Skeletal muscle tissue (tissue), 4 donors: ENCODE measurements around the gene AVPI1. TPM values are rescaled to one million over a fixed set of nuclear protein-coding genes. Genes with fewer than 3 reads are reported as not detected.

ENCODE experiments used
- H3K27ac ChIP-seq: one replicate; pipeline ENCODE4 v1.7.0; 2013; ENCODE audit warnings: mild to moderate bottlenecking, low read depth, low read length, inconsistent platforms
- H3K27me3 ChIP-seq, 3 donors: one replicate each; pipeline ENCODE4 v1.7.0; 2013; ENCODE audit warnings: low read length in 3 of 3; ENCODE audit not compliant: control insufficient read depth in 3 of 3, insufficient read depth in 3 of 3
- H3K36me3 ChIP-seq, 3 donors: one replicate each; pipeline ENCODE4 v1.7.0; 2013; ENCODE audit warnings: low read length in 3 of 3; ENCODE audit not compliant: control insufficient read depth in 3 of 3, insufficient read depth in 3 of 3
- H3K4me1 ChIP-seq, 3 donors: one replicate each; pipeline ENCODE4 v1.7.0; 2013; ENCODE audit warnings: low read length in 3 of 3, mild to moderate bottlenecking in 3 of 3; ENCODE audit not compliant: control insufficient read depth in 3 of 3, insufficient read depth in 3 of 3
- H3K4me3 ChIP-seq, 3 donors: one replicate each; pipeline ENCODE4 v1.7.0; 2013; ENCODE audit warnings: low read length in 3 of 3
- H3K9ac ChIP-seq, 3 donors: one replicate each; pipeline ENCODE4 v1.7.0; 2013; ENCODE audit warnings: low read length in 3 of 3, mild to moderate bottlenecking in 3 of 3, moderate library complexity in 2 of 3, low read depth in 1 of 3
- H3K9me3 ChIP-seq, 3 donors: one replicate each; pipeline ENCODE4 v1.7.0; 2013; ENCODE audit warnings: low read length in 3 of 3; ENCODE audit not compliant: control insufficient read depth in 3 of 3
- total RNA-seq: library from RNA; depleted of rRNA; stranded (reverse); fragments of >200 nt; gene quantifications from one replicate; pipeline ENCODE4 v1.2.3, GENCODE V29; 2014
- donor health status: Osteomylitis.

AVPI1 gene
- 5.2 TPM for total RNA-seq

GRCh38 chr10:97686962-97687784, at the start of gene AVPI1:
AVPI1 (minus strand) TSS chr10:97687241; CDS start chr10:97679905, 7,336 bp downstream.
- peak within 1 kb of the TSS; percentile 83 to 95 (median 94) for H3K4me3 ChIP-seq
- no peaks in the 10 kb centered on the region for H3K36me3 ChIP-seq
- H3K27me3 ChIP-seq = no peaks in the 10 kb centered on the region
- peak within 1 kb of the TSS; percentile 71 for H3K27ac ChIP-seq
- H3K4me1 ChIP-seq = peaks cover 36 to 48% (median 39%) of the 10 kb centered on the region in 3 donors
- H3K9me3 ChIP-seq = no peaks in the 10 kb centered on the region
- peak within 1 kb of the TSS; percentile 85 to 96 (median 95) for H3K9ac ChIP-seq

DNA sequence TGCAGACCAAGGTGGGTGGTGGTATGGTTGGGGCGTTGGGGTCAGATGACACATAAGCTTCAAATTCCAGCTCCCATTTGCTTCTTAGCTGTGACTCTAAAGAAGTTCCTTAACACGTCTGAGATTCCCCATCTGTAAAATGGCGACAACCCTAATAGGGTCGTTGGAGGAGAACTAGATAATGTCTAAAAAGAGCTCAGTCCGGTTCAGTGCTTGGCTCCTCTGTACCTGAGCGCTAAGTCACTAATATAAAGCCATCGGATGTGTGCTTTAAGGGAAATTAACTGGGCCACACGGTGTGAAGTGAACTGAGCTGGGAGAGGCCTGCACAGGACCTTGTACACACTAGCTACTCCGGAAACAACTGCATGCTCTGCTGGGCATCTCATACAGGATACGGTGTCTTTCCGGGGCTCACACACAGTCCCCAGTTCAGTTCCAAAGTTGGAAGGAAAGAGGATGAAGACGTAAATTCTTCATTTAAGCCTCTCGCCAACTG, 49.4 kb upstream of the AVPI1 start:
- peak overlapping the region; percentile 88 to 98 (median 94) for H3K4me3 ChIP-seq
- H3K27ac ChIP-seq = peak overlapping the region; percentile 84
- H3K9me3 ChIP-seq = no peaks in the 10 kb centered on the region
- peaks cover 0 to 11% (median 10%) of the 10 kb centered on the region in 3 donors for H3K36me3 ChIP-seq
- peaks cover 15 to 21% (median 19%) of the 10 kb centered on the region in 3 donors for H3K4me1 ChIP-seq
- no peaks in the 10 kb centered on the region for H3K27me3 ChIP-seq
- peak overlapping the region in 1 of 3 donors; percentile 95 for H3K9ac ChIP-seq

DNA sequence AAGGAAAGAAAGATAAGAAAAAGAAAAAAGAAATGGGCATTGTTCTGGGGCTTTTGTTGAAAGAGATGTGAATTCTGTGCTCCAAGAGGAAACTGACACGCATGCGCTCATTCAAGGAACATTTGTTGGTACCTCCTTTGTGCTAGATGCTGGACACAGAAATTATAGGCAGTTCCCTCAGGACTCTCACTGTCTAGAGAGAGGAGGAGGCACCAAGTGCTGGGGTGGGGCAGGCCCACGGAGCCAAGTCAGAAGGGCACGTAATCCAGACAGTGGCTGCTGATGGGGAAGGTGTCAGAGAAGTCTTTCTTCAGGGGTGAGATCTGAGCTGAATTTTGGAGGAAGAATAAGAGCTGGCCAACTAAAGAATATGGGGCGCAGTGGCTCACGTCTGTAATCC, 47.0 kb upstream of the AVPI1 start:
- H3K36me3 ChIP-seq = peaks cover 0 to 4% (median 0%) of the 10 kb centered on the region in 3 donors
- H3K9me3 ChIP-seq = no peaks in the 10 kb centered on the region
- H3K27ac ChIP-seq = no peak overlapping the region
- H3K27me3 ChIP-seq = no peaks in the 10 kb centered on the region
- no peak overlapping the region for H3K9ac ChIP-seq
- H3K4me1 ChIP-seq = peaks cover 15 to 21% (median 19%) of the 10 kb centered on the region in 3 donors
- no peak overlapping the region for H3K4me3 ChIP-seq

DNA sequence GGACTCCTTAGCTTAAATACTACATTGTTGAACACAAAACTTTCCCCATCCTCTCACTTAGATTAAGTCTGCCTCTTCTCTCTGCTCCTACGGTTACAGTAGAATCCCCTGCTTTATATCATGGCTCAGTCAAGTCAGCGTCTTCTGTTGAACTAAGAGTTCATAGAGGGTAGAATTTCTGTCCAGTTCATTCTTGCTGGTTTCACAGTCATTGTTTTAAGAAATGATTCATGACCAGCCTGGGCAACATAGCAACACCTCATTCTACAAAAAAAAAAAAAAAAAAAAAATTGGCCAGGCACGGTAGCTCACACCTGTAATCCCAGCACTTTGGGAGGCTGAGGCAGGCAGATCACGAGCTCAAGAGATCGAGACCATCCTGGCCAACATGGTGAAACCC, 46.2 kb upstream of the AVPI1 start:
- H3K9me3 ChIP-seq = no peaks in the 10 kb centered on the region
- H3K36me3 ChIP-seq = no peaks in the 10 kb centered on the region
- no peak overlapping the region for H3K27ac ChIP-seq
- H3K4me3 ChIP-seq = no peak overlapping the region
- no peaks in the 10 kb centered on the region for H3K27me3 ChIP-seq
- H3K9ac ChIP-seq = no peak overlapping the region
- peaks cover 11 to 17% (median 14%) of the 10 kb centered on the region in 3 donors for H3K4me1 ChIP-seq

- no peak overlapping the region for H3K27ac ChIP-seq
- H3K27me3 ChIP-seq = no peaks in the 10 kb centered on the region
- no peaks in the 10 kb centered on the region for H3K9me3 ChIP-seq
- no peaks in the 10 kb centered on the region for H3K36me3 ChIP-seq
- H3K9ac ChIP-seq = no peak overlapping the region
- peaks cover 3 to 5% (median 5%) of the 10 kb centered on the region in 3 donors for H3K4me1 ChIP-seq
- no peak overlapping the region for H3K4me3 ChIP-seq
Measured at GRCh38 chr10:97732052-97732359, 45.0 kb upstream of the AVPI1 start.

DNA sequence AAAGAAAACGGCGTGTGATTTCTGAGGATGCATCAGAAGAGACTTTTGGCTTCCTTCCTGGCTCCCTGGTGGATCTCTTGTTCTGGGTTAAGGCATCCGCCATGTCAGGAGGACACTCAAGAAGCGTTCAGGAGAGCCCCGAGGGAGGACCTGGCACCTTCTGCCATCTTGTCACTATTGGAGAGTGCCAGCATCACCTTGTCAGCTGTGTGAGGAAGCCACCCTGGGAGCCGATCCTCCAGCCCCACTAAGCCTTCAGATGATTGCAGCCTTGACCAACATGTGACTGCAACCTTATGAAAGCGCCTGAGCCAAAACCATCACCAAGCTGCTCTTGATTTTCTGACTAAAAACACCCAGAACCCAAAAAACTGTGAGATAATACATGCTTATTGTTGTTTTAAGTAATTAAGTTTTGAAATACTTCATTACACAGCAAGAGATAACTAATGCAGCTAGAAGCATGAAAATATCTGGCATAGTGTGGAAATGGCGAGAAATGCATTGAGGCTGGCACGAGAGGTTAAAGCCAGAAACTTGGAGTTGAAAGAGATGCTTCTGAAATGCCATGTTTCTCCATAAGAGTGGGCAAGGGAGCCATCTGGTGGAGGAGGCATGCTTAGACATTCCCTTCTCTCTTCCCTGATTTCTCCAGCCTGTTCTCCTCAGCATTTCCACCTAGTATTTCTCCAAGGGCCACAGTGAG, 44.5 kb upstream of the AVPI1 start:
- no peak overlapping the region for H3K27ac ChIP-seq
- H3K27me3 ChIP-seq = peaks cover 0 to 2% (median 0%) of the 10 kb centered on the region in 3 donors
- H3K4me3 ChIP-seq = no peak overlapping the region
- no peaks in the 10 kb centered on the region for H3K9me3 ChIP-seq
- peaks cover under 1 to 5% (median 3%) of the 10 kb centered on the region in 3 donors for H3K4me1 ChIP-seq
- H3K36me3 ChIP-seq = no peaks in the 10 kb centered on the region
- no peak overlapping the region for H3K9ac ChIP-seq

- Histone ChIP-seq H3K36me3 (no peaks in the 10 kb centered on the region), H3K4me3 (no peak overlapping the region), H3K4me1 (peaks cover 0 to 4% (median 2%) of the 10 kb centered on the region in 3 donors), H3K9me3 (no peaks in the 10 kb centered on the region), H3K9ac (no peak overlapping the region), H3K27ac (no peak overlapping the region), H3K27me3 (peaks cover 0 to 2% (median 0%) of the 10 kb centered on the region in 3 donors)
Measured at GRCh38 chr10:97729014-97729413, 42.0 kb upstream of the AVPI1 start.

DNA sequence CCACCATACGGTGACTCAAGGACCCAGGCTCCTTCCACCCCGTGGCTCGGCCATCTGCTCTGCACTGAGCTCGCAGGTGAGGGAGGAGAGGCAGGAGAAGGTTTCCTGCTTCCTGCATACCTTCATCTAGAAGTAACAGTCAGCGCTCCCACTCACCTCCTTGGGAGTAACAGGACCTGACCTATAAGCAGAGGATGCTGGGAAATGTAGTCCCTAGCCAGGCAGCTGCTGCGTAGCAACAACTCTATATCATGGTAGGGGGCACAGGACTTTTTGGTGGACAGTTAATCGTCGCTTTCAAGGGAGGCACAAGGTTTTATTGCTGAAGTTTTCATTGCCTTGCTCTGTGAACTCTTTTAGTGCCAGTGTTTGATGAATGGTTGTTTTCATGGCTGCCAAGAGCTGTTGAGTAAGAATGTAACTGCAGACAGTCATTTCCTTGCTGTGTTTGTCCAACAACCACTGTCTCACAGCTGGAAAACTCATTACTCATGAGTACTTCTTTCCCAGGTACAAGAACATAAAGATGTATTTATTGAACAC, 39.7 kb upstream of the AVPI1 start:
- Histone ChIP-seq H3K4me1 (peaks cover 0 to 4% (median 2%) of the 10 kb centered on the region in 3 donors), H3K9ac (no peak overlapping the region), H3K36me3 (no peaks in the 10 kb centered on the region), H3K27me3 (peaks cover 0 to 2% (median 0%) of the 10 kb centered on the region in 3 donors), H3K27ac (no peak overlapping the region), H3K9me3 (no peaks in the 10 kb centered on the region), H3K4me3 (peak overlapping the region in 2 of 3 donors; percentile 13 to 54)

DNA sequence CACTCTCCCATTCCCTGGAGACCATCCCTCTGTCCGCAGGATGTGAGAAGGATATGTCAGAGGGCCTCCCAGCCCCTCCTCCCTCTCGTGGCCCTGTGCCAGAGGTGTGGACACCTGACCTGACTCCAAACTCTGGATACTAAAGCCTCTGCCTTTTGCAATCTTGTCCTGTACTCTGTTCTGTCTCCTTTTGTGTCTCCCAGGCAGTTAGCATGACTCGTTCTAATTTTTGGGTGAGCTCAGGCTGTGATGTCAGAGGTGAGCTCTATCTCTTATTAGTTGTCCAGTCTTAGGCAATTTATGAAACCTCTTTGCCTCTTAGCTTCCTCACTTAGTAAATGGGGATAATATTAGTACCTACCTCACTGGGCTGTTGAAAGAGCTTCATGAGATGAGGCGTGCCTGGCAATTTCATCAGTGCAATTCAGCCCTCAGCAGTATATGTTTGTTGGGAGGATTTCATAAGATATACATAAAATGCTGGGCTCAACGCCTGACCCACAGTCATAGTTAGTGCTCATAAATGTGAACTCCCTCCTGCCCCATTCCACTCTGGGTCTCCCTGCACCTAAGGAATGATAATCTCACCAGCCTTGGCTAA, 37.4 kb upstream of the AVPI1 start:
- no peaks in the 10 kb centered on the region for H3K36me3 ChIP-seq

More for the DNA sequence above, 37.4 kb upstream of the AVPI1 start:
- H3K27ac ChIP-seq = no peak overlapping the region
- no peaks in the 10 kb centered on the region for H3K9me3 ChIP-seq
- H3K27me3 ChIP-seq = peaks cover 0 to 2% (median 0%) of the 10 kb centered on the region in 3 donors
- H3K9ac ChIP-seq = no peak overlapping the region
- peaks cover 3 to 4% (median 4%) of the 10 kb centered on the region in 3 donors for H3K4me1 ChIP-seq
- H3K4me3 ChIP-seq = no peak overlapping the region
